Hepatic stellate cell (primary cell): ENCODE data around the gene SCGB1D2.
"Not testable (repeated sequence)": the region's sequence is repeated elsewhere in the genome, so short reads cannot be mapped to it uniquely, and the experiment has no call there.

Experiments
- DNase-seq: peaks from one replicate; pipeline ENCODE4 v3.0.0; 2011; ENCODE audit warnings: low spot score

The SCGB1D2 gene

GRCh38 chr11:62242021-62242420 is at the start of gene SCGB1D2:
Gene SCGB1D2, plus strand, starts transcription at chr11:62242239. Its CDS starts 69 bp downstream, at chr11:62242308.
- DNase-seq, result no peak

- DNase-seq, result no peak
These were observed 48.1 kb upstream of the SCGB1D2 start for GRCh38 chr11:62193952-62194351.

- not testable (repeated sequence) for DNase-seq
These were observed 47.0 kb upstream of the SCGB1D2 start for GRCh38 chr11:62195010-62195409.

- DNase-seq, result no peak
These were observed 46.1 kb upstream of the SCGB1D2 start for GRCh38 chr11:62195945-62196344.

GRCh38 chr11:62197400-62197799 is 44.6 kb upstream of the SCGB1D2 start:
- not testable (repeated sequence) for DNase-seq

- no peak for DNase-seq
These were observed 40.7 kb upstream of the SCGB1D2 start for GRCh38 chr11:62201376-62201775.

- DNase-seq, result no peak
These were observed 39.1 kb upstream of the SCGB1D2 start for GRCh38 chr11:62202910-62203309.

GRCh38 chr11:62204430-62204829 is 37.6 kb upstream of the SCGB1D2 start:
- no peak for DNase-seq

GRCh38 chr11:62205441-62205840 is 36.6 kb upstream of the SCGB1D2 start:
- DNase-seq, result no peak

- DNase-seq, result not testable (repeated sequence)
These were observed 35.6 kb upstream of the SCGB1D2 start for GRCh38 chr11:62206276-62207066.

GRCh38 chr11:62208785-62209144 is 33.3 kb upstream of the SCGB1D2 start:
- no peak for DNase-seq

GRCh38 chr11:62217191-62217748 is 24.8 kb upstream of the SCGB1D2 start:
- DNase-seq, result no peak

- DNase-seq, result no peak
These were observed 20.5 kb upstream of the SCGB1D2 start for GRCh38 chr11:62221498-62221897.

- DNase-seq, result no peak
These were observed 18.9 kb upstream of the SCGB1D2 start for GRCh38 chr11:62223095-62223494.

- no peak for DNase-seq
These were observed 8.3 kb upstream of the SCGB1D2 start for GRCh38 chr11:62233730-62234129.

- DNase-seq, result no peak
These were observed 5.9 kb upstream of the SCGB1D2 start for GRCh38 chr11:62236187-62236586.

GRCh38 chr11:62237499-62237898 is 4.5 kb upstream of the SCGB1D2 start:
- no peak for DNase-seq

GRCh38 chr11:62238151-62238550 is 3.9 kb upstream of the SCGB1D2 start:
- DNase-seq, result no peak

- DNase-seq, result no peak
These were observed 944 bp upstream of the SCGB1D2 start for GRCh38 chr11:62241095-62241494.

- DNase-seq, result no peak
These were observed 3.3 kb downstream of the SCGB1D2 start for GRCh38 chr11:62245271-62245753.

- DNase-seq, result no peak
These were observed 9.7 kb downstream of the SCGB1D2 start for GRCh38 chr11:62251698-62252097.

GRCh38 chr11:62253999-62254542 is 12.0 kb downstream of the SCGB1D2 start:
- DNase-seq, result no peak

- no peak for DNase-seq
These were observed 14.2 kb downstream of the SCGB1D2 start for GRCh38 chr11:62256281-62256680.
